ENCODE data around the gene GPRIN2.
"Not testable (repeated sequence)": the region's sequence is repeated elsewhere in the genome, so short reads cannot be mapped to it uniquely, and the experiment has no call there.

The GPRIN2 gene

DNA sequence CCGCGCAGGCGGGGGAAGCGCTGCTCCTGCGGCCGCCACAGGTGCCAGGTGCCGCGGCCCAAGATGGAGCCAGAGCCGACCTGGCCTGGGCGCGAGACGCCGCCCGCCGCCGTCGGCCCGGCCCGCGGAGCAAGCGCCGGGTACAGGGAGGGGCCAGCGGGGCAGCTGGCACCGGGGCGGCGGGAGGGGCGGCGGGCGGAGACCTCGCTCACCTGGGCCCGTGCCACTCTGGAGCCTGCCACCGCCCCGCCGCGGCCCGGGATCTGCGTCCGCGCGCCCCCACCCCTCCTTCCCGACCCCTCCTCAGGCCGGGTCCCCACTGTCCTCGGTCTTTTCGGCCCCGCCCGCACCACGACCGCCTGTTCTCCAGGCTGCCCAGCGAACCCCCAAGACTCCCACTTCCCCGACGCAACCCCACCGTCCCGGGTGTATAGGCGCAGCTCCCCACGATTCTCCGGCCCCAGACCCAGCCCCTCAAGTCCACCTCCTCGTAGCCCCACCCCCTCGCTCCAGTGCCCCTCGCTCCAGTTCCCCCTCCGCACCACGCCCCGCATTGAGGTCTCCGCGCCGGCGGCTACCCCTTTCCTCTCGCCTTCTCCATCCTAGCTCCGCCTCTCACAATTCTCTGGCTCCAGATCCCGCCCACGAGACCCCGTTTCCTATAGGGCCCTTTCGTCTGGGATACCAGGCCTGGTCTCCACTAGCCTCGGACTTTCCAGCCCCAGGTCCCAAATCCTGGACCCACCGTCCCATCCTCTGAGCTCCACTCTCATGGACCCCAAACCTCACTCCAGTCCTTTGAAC, at the start of gene GPRIN2:
GPRIN2 (minus strand) TSS at position 144 of the 804 bp plus-strand sequence. CDS start 5,922 bp downstream, outside the sequence.
- TF ChIP-seq, protein P1, sequence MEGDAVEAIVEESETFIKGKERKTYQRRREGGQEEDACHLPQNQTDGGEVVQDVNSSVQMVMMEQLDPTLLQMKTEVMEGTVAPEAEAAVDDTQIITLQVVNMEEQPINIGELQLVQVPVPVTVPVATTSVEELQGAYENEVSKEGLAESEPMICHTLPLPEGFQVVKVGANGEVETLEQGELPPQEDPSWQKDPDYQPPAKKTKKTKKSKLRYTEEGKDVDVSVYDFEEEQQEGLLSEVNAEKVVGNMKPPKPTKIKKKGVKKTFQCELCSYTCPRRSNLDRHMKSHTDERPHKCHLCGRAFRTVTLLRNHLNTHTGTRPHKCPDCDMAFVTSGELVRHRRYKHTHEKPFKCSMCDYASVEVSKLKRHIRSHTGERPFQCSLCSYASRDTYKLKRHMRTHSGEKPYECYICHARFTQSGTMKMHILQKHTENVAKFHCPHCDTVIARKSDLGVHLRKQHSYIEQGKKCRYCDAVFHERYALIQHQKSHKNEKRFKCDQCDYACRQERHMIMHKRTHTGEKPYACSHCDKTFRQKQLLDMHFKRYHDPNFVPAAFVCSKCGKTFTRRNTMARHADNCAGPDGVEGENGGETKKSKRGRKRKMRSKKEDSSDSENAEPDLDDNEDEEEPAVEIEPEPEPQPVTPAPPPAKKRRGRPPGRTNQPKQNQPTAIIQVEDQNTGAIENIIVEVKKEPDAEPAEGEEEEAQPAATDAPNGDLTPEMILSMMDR (IDR thresholded peaks at IDR 0.05; ENCODE audit: borderline replicate concordance, insufficient read depth, low read depth, low read length) = no peak
- H3K4me3 ChIP-seq (ENCODE audit: low read depth, low read length) = no peak within 1 kb of the TSS

DNA sequence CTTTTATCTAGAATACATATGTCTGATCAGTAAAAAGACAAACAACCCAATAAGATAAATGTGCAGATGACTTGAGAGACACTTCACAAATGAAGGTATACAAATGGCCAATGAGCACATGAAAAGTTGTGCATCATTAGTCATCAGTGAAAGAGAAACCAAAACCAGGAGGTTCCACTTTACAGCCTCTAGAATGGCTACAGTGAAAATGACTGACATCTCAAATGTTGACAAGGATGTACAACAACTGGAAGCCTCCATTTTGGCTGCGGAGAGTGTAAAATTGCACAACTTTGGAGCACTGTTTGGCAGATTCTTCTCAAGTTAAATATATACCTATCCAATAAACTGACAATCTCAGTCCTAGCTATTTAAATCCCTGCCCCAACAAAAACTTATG, 44.1 kb upstream of the GPRIN2 start:
- H3K4me3 ChIP-seq (ENCODE audit: low read depth, low read length) = not testable (repeated sequence)

DNA sequence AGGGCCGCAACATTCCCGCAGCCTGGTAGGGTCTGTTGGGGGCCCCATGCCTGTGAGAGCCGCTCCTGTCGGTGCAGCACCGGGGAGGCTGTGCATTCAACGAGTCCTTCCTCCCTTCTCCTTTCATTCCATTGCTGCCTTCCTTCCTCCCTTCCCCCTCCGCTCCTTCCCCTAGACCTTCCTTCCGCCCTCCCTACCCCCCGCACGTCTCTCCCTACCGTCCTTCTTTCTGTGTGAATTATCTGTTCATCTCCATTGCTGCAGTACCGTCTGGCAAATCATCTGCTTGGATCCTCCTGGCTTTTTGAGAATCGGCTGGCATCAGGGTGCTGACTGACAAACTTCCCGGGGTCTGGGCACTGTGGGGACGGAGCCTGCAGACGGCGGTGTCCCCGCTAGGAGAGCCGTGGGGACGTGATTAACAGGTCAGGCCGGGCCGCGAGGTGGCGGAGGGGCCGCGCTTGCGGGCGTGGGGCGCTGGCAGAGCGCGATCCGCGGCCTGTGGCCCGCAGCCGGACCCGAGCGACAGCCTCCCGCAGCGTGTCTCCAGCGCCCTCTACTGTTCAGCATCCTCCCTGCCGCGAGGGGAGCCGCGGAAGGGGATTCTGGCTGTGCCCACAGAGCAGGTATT, 41.3 kb upstream of the GPRIN2 start:
- not testable (repeated sequence) for H3K4me3 ChIP-seq (ENCODE audit: low read depth, low read length)
- TF ChIP-seq, protein P1 (IDR thresholded peaks at IDR 0.05; ENCODE audit: borderline replicate concordance, insufficient read depth, low read depth, low read length) = 0 out of 2 replicates have a peak, but pooled peaks have one; percentile 1

DNA sequence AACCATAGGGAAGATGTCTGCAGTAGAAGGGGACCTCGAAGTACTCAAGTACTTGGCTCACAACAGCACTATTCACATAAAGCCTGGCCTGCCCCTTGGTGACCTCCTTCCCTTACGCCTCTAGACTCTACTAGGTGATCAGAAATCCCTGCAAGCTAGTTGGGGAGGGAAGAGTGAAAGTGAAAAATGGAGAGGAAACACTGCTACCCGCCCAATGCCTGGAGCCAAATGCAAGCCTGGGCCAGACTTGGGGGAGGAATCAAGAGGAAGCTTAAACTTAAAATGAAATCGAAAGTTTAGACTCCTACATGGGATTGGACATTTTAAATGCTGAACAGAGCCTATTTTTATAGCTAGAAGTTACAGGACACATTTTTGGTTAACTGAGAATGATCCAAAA, 40.1 kb upstream of the GPRIN2 start:
- H3K4me3 ChIP-seq (ENCODE audit: low read depth, low read length) = not testable (repeated sequence)

DNA sequence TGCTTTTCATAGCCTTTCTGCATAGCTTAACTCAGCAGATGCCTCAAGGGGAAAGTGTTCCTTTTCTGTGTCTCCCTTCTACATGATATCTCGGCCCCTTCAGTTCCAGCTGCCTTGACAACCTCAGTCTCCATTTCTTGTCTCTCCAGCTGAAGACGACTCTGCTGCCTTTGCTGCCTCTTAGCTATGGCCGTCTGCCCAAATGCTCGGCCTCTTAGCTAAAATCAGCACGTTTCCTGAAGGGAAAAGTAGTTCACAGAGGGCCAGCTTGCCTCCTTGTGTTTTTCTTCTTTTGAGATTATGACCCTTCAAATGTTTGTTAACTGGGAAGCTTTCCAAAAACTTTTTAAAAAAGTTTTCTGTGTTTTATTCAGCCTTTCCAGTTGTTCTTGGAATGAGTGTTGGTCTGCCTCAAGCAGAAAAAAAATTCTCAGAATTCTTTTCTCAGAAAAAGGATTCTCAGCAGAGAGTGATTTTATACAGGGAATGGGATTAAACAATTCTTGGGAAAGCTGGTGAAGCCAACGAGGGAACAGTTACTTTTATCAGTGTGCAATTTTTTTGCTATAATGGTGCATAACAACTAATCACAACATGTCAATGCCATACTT, 38.1 kb upstream of the GPRIN2 start:
- H3K4me3 ChIP-seq (ENCODE audit: low read depth, low read length) = not testable (repeated sequence)

DNA sequence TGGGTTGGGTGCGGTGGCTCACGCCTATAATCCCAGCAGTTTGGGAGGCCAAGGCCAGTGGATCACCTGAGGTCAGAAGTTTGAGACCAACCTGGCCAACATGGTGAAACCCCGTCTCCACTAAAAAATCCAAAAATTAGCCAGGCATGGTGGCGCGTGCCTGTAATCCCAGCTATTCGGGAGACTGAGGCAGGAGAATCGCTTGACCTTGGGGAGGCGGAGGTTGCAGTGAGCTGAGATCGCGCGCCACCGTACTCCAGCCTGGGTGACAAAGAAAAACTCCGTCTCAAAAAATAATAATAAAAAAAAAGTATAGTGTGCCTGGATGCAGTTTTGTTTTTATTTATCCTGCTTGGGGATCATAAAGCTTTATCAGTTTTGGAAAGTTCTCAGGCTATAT, 36.8 kb upstream of the GPRIN2 start:
- H3K4me3 ChIP-seq (ENCODE audit: low read depth, low read length) = not testable (repeated sequence)

DNA sequence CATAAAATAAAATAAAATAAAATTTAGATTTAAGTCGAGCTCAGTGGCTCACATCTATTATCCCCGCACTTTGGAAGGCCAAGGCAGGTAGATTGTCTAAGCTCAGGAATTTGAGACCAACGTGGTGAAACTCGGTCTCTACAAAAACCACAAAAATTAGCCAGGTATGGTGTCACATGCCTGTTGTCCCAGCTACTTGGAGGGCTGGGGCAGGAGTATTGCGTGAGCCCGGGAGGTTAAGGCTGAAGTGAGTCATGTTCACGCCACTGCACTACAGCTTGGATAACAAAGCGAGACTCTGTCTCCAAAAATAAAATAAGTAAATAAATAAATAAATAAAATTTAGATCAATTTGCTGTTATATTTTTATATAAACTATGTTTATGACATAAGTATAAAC, 34.6 kb upstream of the GPRIN2 start:
- not testable (repeated sequence) for H3K4me3 ChIP-seq (ENCODE audit: low read depth, low read length)

DNA sequence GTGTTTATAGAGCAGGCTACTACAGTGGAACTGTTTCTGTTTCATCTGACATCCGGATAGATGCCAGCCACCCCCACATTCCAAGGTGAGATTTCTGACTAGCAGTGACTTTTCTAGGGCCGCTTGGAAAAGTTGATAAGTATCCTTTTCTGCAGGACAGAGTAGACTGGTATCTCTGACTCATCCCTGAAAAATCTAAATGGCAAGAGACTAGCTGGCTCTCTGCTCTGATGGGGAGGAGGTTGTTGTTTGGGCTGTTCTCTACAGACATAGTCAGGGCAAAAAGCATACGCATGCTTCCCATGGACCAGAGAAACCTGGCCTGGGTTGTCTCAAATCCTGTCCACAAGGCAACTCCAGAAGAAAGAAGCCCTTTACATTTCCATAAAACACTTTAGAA, 33.1 kb upstream of the GPRIN2 start:
- not testable (repeated sequence) for H3K4me3 ChIP-seq (ENCODE audit: low read depth, low read length)

DNA sequence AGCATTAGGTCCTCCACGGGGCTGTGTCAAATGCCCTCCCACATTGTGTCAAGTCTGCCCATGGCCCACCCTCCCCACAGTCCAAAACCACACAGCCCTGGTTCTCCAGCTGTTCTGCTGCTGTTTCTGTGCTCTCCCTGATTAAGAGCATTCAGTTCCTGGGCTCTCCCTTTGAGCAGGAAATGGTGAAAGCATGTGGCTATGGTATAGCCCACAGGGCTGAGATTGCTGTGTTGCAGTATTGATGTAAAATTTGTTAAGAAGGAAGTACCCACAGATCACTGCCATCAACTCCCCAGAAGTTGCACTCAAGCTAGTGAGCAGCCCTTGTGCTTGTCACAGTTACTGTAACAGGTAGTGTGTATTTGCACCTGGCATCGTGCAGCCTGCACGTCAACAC, 31.8 kb upstream of the GPRIN2 start:
- H3K4me3 ChIP-seq (ENCODE audit: low read depth, low read length) = not testable (repeated sequence)

DNA sequence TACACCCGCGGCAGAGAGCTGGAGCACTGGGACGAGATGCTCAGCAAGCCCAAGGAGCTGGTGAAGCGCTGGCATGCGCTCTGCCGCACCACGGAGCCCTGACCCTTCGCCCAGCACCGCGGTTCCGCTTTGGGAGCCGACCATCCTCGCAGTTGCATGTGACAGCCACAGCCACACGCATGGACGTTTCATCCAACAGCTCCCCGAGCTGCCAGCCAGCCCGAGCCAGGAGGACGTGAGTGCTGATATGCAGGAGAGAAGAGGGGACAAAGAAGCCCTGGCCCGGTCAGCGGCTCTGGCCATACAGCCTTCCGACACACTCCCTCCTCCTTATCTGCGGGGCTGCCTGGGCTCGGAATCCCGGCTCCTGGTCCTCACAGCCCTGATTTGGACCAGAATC, 31.1 kb upstream of the GPRIN2 start:
- not testable (repeated sequence) for H3K4me3 ChIP-seq (ENCODE audit: low read depth, low read length)

DNA sequence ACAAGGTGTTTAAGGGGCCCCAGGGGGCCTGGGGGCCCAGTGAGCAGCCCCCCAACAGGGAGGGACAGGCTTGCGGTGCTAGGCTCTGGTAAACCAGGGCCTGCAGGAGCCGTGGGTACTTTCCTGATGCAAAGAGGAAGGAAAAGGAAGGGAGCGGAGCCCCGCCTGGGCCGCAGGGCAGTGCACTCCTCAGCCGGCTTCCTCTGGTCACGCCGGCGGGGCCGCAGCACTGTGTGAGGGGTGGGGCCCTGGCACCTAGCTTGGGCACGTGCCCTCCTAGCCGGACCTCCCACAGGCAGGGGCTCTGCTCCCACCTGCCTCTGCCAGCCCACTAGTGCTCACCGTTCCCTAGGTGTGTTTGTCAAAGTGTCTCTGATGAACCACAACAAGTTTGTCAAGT, 28.8 kb upstream of the GPRIN2 start:
- H3K4me3 ChIP-seq (ENCODE audit: low read depth, low read length) = not testable (repeated sequence)

DNA sequence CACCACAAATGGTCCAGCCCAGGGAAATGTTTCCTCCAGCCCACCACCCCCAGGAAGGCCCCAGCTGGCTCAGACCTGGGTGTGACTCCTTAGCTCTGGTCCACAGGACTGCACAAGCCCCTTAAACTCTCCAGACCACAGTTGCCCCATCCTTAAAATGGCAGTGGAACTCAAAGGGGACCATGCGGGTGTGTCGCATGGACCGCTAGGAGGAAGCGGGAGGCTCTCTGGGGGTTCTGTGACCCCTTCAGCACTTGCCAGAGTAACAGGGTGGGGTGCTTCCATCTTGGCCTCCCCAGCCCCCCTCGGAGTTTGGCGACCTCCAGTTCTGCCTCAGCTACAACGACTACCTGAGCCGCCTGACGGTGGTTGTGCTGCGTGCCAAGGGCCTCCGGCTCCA, 27.7 kb upstream of the GPRIN2 start:
- not testable (repeated sequence) for H3K4me3 ChIP-seq (ENCODE audit: low read depth, low read length)

DNA sequence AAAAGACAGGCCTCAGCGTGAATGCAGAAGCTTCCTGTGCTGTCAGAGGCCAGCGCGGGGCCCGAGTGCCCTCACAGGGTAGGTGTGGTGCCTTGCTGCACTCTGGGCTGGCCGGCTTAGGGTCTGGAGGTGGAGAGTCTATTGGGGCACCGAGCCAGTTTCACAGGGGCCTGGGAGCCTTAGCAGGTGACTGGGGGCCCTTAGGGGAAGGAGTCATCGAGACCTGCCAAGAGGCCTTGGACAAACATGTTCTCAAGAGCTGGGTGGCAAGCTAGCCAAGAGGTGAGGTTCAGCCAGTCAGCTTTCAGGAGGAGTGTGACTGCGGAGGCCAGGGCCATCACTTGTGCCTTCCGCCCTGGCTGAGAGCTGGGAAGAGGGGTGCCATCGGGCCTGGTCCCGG, 26.1 kb upstream of the GPRIN2 start:
- not testable (repeated sequence) for H3K4me3 ChIP-seq (ENCODE audit: low read depth, low read length)

DNA sequence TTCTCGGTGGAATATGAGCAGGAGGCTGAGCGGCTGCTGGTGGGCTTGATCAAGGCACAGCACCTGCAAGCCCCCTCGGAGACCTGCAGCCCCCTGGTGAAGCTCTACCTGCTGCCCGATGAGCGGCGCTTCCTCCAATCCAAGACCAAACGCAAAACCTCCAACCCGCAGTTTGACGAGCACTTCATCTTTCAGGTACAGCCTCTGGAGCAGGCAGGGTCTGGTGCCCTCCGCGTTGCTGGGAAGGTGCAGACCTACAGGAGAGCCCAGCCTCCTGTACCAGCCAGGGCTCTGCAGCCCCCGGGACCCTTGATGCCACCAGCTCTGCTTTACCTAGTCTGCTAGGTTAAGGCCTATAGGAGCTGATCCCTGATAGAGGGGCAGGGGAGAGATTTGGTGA, 25.5 kb upstream of the GPRIN2 start:
- H3K4me3 ChIP-seq (ENCODE audit: low read depth, low read length) = not testable (repeated sequence)

DNA sequence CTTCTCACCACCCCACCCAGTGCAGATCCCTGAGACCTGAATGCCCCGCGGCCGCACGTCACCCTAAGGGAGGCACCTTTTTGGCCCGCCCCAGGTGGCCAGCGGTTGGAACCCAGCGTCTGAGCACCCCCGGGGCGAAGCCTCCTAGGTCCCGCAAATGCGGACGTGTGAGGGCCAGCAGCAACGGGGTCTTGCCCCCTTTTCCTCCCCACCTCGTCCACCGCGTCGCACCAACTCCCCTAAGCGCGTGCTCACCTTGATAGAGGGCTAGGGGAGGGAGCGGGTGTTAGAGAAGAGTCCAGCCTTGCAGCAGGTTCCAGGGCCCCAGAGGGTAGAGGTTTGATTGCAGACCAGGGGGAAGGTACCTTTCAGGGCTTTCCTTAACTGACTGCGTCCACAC, 22.9 kb upstream of the GPRIN2 start:
- not testable (repeated sequence) for H3K4me3 ChIP-seq (ENCODE audit: low read depth, low read length)

DNA sequence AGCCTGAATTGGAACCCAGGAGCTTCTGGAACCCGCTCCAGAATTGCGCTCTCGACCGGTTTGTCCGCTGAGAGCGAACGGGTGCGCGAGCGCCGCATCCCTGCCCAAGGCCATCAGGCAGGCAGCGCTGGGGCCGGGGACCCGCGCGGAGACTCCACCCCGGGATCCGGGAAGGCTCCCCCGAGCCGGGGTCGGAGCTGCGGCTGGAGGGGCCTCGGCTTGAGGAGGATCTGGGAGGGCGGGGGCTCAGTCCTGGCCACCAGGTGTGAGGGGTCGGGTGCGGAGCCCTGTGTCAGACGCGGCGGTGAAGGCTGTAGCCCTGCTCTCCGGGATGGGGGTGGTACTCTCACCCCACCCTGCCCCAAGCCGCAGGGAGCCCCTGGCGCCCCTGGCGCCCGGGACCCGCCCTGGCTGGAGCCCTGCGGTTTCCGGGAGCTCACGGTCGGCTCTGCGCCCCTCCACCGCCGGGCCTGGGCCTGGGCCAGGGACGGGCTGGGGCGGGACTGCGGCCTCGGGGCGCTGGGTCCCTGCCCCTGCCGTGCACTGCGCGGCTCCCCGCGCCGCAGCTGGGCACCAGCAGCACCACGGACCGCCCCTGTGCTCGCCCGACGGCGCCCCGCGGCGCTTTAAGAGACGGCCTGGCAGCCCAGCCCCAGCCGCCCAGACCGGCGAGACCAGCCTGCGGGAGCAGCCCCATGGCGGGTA, 22.2 kb upstream of the GPRIN2 start, which contains the start of gene SYT15:
SYT15 (plus strand) TSS at position 655 of the 705 bp plus-strand sequence; CDS start at position 696, 41 bp downstream.
- not testable (repeated sequence) for H3K4me3 ChIP-seq (ENCODE audit: low read depth, low read length)

DNA sequence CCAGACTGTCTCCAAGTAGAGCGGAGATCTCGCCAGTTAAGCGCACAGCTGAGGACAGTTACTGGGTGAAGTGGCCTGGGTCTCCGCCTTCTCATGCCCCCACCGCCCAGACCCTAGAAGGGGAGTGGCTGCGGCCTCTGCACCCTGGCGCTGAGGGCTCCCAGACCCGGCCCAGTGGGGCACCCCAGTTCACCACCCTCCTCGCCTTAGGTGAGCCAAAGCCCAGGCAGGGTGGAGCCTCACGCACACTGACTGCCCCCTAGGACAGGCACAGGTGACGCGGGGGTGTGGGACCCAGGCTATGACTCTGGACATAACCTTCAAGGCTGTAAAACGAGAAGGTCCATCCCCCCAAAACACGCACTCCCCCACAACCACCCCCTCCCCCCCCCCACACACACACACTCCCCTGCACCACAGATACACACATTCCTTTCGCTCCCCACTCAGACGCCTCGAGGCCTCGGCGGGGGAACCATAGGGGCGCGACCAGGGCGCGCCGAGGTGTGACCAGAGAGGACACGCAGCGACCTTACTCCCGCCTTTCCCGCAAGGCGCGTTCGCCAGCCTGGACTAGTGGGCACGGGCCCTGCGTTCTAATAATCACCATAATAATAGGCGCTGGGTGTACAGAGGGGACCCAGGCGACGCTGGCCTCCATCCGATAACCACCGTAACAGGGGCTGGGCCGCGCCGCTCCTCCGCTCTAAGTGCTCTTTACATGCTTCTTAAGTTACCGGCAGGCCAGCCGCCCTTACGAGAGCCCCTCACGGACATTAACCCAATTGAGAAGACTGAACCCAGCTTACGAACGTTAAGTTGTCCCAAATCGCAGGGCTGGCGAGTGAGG, 21.4 kb upstream of the GPRIN2 start:
- not testable (repeated sequence) for H3K4me3 ChIP-seq (ENCODE audit: low read depth, low read length)

Measured in GM12875 (cell line).